Mesenchymal stem cell (in vitro differentiated cells and primary cell): ENCODE data around the gene NDUFB7. TPM values are rescaled to one million over a fixed set of nuclear protein-coding genes. Genes with fewer than 3 reads are reported as not detected.

Experiments used
- DNase-seq: peaks from one replicate; pipeline ENCODE4 v3.0.0-alpha.2; 2013
- H2AFZ ChIP-seq: one replicate; pipeline ENCODE4 v1.6.1; 2013; ENCODE audit warnings: low read depth, mild to moderate bottlenecking, control low read depth, inconsistent platforms, low read length, moderate library complexity
- H2AK5ac ChIP-seq: 2 replicates; pipeline ENCODE4 v1.6.1; 2013; ENCODE audit warnings: low read length, moderate library complexity, mild to moderate bottlenecking, inconsistent platforms; ENCODE audit not compliant: severe bottlenecking
- H2BK120ac ChIP-seq: one replicate; pipeline ENCODE4 v1.6.1; 2013; ENCODE audit warnings: low read depth, mild to moderate bottlenecking, inconsistent platforms, low read length, moderate library complexity
- H2BK12ac ChIP-seq, 2 experiments: one replicate each; pipeline ENCODE4 v1.6.1; 2013; ENCODE audit warnings: inconsistent platforms in 2 of 2, low read length in 2 of 2, mild to moderate bottlenecking in 2 of 2, moderate library complexity in 2 of 2, control low read depth in 1 of 2
- H2BK15ac ChIP-seq: one replicate; pipeline ENCODE4 v1.6.1; 2013; ENCODE audit warnings: mild to moderate bottlenecking, low read depth, inconsistent platforms; ENCODE audit not compliant: poor library complexity, severe bottlenecking
- H2BK5ac ChIP-seq: 2 replicates; pipeline ENCODE4 v1.6.1; 2013; ENCODE audit warnings: low read depth, mild to moderate bottlenecking, low read length, control low read depth, inconsistent platforms; ENCODE audit not compliant: poor library complexity, severe bottlenecking
- H3K14ac ChIP-seq, 2 experiments: one replicate each; pipeline ENCODE4 v1.6.1; 2013; ENCODE audit warnings: inconsistent platforms in 2 of 2, low read length in 2 of 2, control low read depth in 1 of 2, mild to moderate bottlenecking in 1 of 2, moderate library complexity in 1 of 2
- H3K18ac ChIP-seq, 2 experiments: one replicate each; pipeline ENCODE4 v1.6.1; 2013; ENCODE audit warnings: inconsistent platforms in 2 of 2, low read length in 2 of 2, control low read depth in 1 of 2, low read depth in 1 of 2, mild to moderate bottlenecking in 1 of 2
- H3K23ac ChIP-seq, 2 experiments: one replicate each; pipeline ENCODE4 v1.6.1; 2013; ENCODE audit warnings: inconsistent platforms in 2 of 2, low read length in 2 of 2, mild to moderate bottlenecking in 2 of 2, moderate library complexity in 2 of 2, control low read depth in 1 of 2
- H3K27ac ChIP-seq: 2 replicates; pipeline ENCODE4 v1.5.1; 2013; ENCODE audit warnings: mild to moderate bottlenecking, moderate library complexity, low read length, control low read depth, inconsistent platforms; ENCODE audit not compliant: poor library complexity, severe bottlenecking
- H3K27me3 ChIP-seq, 2 experiments: 2 replicates each; pipeline versions ENCODE4 v1.6.1 to v1.7.0; 2013; ENCODE audit warnings: low read length in 2 of 2, mild to moderate bottlenecking in 2 of 2, moderate library complexity in 2 of 2, control low read depth in 1 of 2, inconsistent platforms in 1 of 2; ENCODE audit not compliant: control insufficient read depth in 1 of 2, insufficient read depth in 1 of 2
- H3K36me3 ChIP-seq, 2 experiments: 2 replicates each; pipeline versions ENCODE4 v1.6.1 to v1.7.0; 2013; ENCODE audit warnings: low read length in 2 of 2, control low read depth in 1 of 2, inconsistent platforms in 1 of 2, low read depth in 1 of 2, mild to moderate bottlenecking in 1 of 2; ENCODE audit not compliant: insufficient read depth in 2 of 2, control insufficient read depth in 1 of 2
- H3K4ac ChIP-seq, 2 experiments: one replicate each; pipeline ENCODE4 v1.6.1; 2013; ENCODE audit warnings: inconsistent platforms in 2 of 2, low read length in 2 of 2, mild to moderate bottlenecking in 2 of 2, moderate library complexity in 2 of 2, control low read depth in 1 of 2, low read depth in 1 of 2
- H3K4me1 ChIP-seq: 2 replicates; pipeline ENCODE4 v1.6.1; 2013; ENCODE audit warnings: low read depth, low read length, control low read depth; ENCODE audit not compliant: control insufficient read depth, insufficient read depth
- H3K4me2 ChIP-seq: 2 replicates; pipeline ENCODE4 v1.6.1; 2013; ENCODE audit warnings: low read length, mild to moderate bottlenecking, inconsistent platforms; ENCODE audit not compliant: poor library complexity, severe bottlenecking
- H3K4me3 ChIP-seq, 2 experiments: 2 replicates each; pipeline versions ENCODE4 v1.5.1 to v1.7.0; 2013; ENCODE audit warnings: low read length in 2 of 2, mild to moderate bottlenecking in 2 of 2, control low read depth in 1 of 2, low read depth in 1 of 2; ENCODE audit not compliant: insufficient read depth in 1 of 2
- H3K79me1 ChIP-seq: replicated peaks from 2 replicates; pipeline ENCODE4 v1.6.1; 2013; ENCODE audit warnings: mild to moderate bottlenecking, control low read depth, low read length, inconsistent platforms; ENCODE audit not compliant: poor library complexity, severe bottlenecking
- H3K9ac ChIP-seq: 2 replicates; pipeline ENCODE4 v1.7.0; 2013; ENCODE audit warnings: mild to moderate bottlenecking, low read length, moderate library complexity
- H3K9me3 ChIP-seq: 2 replicates; pipeline ENCODE4 v1.7.0; 2013; ENCODE audit warnings: mild to moderate bottlenecking, low read length; ENCODE audit not compliant: control insufficient read depth
- H4K8ac ChIP-seq: one replicate; pipeline ENCODE4 v1.6.1; 2013; ENCODE audit warnings: inconsistent platforms, mild to moderate bottlenecking, low read length, moderate library complexity
- H4K91ac ChIP-seq: one replicate; pipeline ENCODE4 v1.6.1; 2013; ENCODE audit warnings: mild to moderate bottlenecking, low read length, inconsistent platforms
- WGBS: methylation state at CpG from one replicate; pipeline ENCODE4 v1.1.7; 2013; ENCODE audit warnings: mixed read lengths; 5-methylcytosine and 5-hydroxymethylcytosine counted together
- small RNA-seq: library from polyadenylated mRNA; stranded (forward); fragments of <200 nt; extraction: miRNeasy Mini kit (QIAGEN cat#:217004); gene quantifications from one replicate; pipeline ENCODE3, GENCODE V24; 2013; ENCODE audit warnings: low read depth

NDUFB7 gene

DNA sequence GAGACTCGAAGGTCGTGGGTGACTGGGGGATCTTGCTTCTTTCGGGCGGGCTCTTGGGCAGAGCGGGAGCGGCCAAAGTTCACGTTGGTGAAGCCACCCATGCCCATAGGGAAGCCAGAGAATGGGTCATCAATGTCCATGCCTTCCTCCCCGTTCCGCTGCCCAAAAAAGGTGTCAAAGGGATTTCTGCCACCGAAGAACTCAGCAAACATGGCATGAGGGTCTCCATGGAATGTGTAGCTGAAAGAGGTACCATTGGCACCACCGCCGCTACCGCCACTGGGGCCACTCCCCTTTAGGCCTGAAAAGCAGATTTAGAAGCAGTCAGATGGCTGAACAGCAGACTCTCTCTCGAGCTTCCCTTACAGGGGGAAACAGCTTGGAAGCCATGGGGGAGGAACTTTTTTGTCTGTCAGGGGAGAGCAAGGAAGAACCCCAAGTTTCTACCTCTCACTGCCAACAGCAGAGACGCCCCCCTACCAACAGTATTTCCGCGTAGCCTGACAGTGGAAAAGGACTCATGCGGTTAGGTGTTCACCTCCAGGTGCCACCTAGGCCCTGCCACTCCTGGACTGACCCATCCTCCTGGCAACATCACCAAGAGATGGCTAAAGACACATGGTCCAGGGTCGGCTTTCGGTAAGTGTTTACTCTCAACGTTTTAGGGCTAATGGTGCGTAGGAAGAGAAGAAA, 55.0 kb downstream of the NDUFB7 start:
- Histone ChIP-seq H3K9ac (peak overlapping the region; percentile 98), H3K23ac (peak overlapping the region in 1 of 2 experiments; percentile 75), H3K9me3 (no peaks in the 10 kb centered on the region), H2BK120ac (no peak overlapping the region), H3K18ac (peak overlapping the region in 1 of 2 experiments; percentile 37), H3K4me3 (peak overlapping the region; percentile 89 to 99), H3K79me1 (peaks cover 7% of the 10 kb centered on the region), H3K14ac (peak overlapping the region in 1 of 2 experiments; percentile 71), H3K27ac (peak overlapping the region; percentile 31), H4K8ac (no peak overlapping the region), H3K4me2 (peak overlapping the region; percentile 83), H2BK12ac (peak overlapping the region in 1 of 2 experiments; percentile 7), H3K27me3 (no peaks in the 10 kb centered on the region), H3K36me3 (peaks cover 32 to 39% of the 10 kb centered on the region in 2 experiments), H4K91ac (no peak overlapping the region), H2AFZ (no peak overlapping the region), H2BK5ac (no peak overlapping the region), H2BK15ac (no peak overlapping the region), H3K4me1 (peaks cover 30% of the 10 kb centered on the region), H2AK5ac (no peak overlapping the region), H3K4ac (no peak overlapping the region)
- no peak for DNase-seq
- 56% methylated on average over 18 of the region's 22 CpGs for WGBS

Small RNAs within 50 kb of the gene (small RNA-seq; reads per million reads assigned to genes)
- gene RN7SL842P = not detected
